ENCODE results near the gene VPS26C. TPM values are rescaled to one million over a fixed set of nuclear protein-coding genes. Genes with fewer than 3 reads are reported as not detected.
"Not testable (repeated sequence)": the region's sequence is repeated elsewhere in the genome, so short reads cannot be mapped to it uniquely, and the experiment has no call there.

VPS26C gene
- total and polyA plus RNA-seq, 4 donors: 32.4 to 61.6 (median 42.2) TPM

- no peak for ATAC-seq (ENCODE audit: low FRiP score)
These were observed 36.4 kb downstream of the VPS26C start for GRCh38 chr21:37230632-37231248.

GRCh38 chr21:37228003-37228400, 39.1 kb downstream of the VPS26C start:
- H3K9me3 ChIP-seq (ENCODE audit: control insufficient read depth, low read length): no peaks in the 10 kb centered on the region

More at GRCh38 chr21:37230632-37231248, 36.4 kb downstream of the VPS26C start:
- DNase-seq: peak in 1 of 2 donors; percentile 53
- intact Hi-C loops (cut with DNase I): no loop called here
- Histone ChIP-seq H3K4me1 (ENCODE audit: control insufficient read depth in 1 of 2, insufficient read depth in 2 of 2, low read length in 2 of 2) (no peaks in the 10 kb centered on the region), H3K4me3 (ENCODE audit: low read length in 2 of 2) (no peak overlapping the region), H3K36me3 (ENCODE audit: control insufficient read depth in 1 of 2, insufficient read depth in 2 of 2, low read length in 1 of 2) (peaks cover 3 to 21% of the 10 kb centered on the region in 2 donors), H3K27ac (ENCODE audit: low read depth in 1 of 2, low read length in 2 of 2) (no peak overlapping the region), H3K27me3 (ENCODE audit: control insufficient read depth in 1 of 2, insufficient read depth in 2 of 2, low read length in 1 of 2) (no peaks in the 10 kb centered on the region), H3K9me3 (ENCODE audit: control insufficient read depth, low read length) (no peaks in the 10 kb centered on the region)
- 91% methylated on average over 23 of the region's 23 CpGs for WGBS, 2 donors

GRCh38 chr21:37227071-37228002, 39.8 kb downstream of the VPS26C start:
- H3K4me3 ChIP-seq (ENCODE audit: low read length in 2 of 2): no peak overlapping the region
- no peaks in the 10 kb centered on the region for H3K4me1 ChIP-seq (ENCODE audit: control insufficient read depth in 1 of 2, insufficient read depth in 2 of 2, low read length in 2 of 2)
- 93 to 94% methylated on average over 36 to 38 of the region's 38 CpGs for WGBS, 2 donors
- peaks cover 3 to 19% of the 10 kb centered on the region in 2 donors for H3K36me3 ChIP-seq (ENCODE audit: control insufficient read depth in 1 of 2, insufficient read depth in 2 of 2, low read length in 1 of 2)
- H3K27ac ChIP-seq (ENCODE audit: low read depth in 1 of 2, low read length in 2 of 2): no peak overlapping the region
- DNase-seq (no peak), ATAC-seq (ENCODE audit: low FRiP score) (peak; percentile 48)
- intact Hi-C loops (cut with DNase I): no loop called here
- no peaks in the 10 kb centered on the region for H3K27me3 ChIP-seq (ENCODE audit: control insufficient read depth in 1 of 2, insufficient read depth in 2 of 2, low read length in 1 of 2)
- no peaks in the 10 kb centered on the region for H3K9me3 ChIP-seq (ENCODE audit: control insufficient read depth, low read length)

More at GRCh38 chr21:37228003-37228400, 39.1 kb downstream of the VPS26C start:
- Histone ChIP-seq H3K4me1 (ENCODE audit: control insufficient read depth in 1 of 2, insufficient read depth in 2 of 2, low read length in 2 of 2) (no peaks in the 10 kb centered on the region), H3K27me3 (ENCODE audit: control insufficient read depth in 1 of 2, insufficient read depth in 2 of 2, low read length in 1 of 2) (no peaks in the 10 kb centered on the region), H3K27ac (ENCODE audit: low read depth in 1 of 2, low read length in 2 of 2) (no peak overlapping the region), H3K4me3 (ENCODE audit: low read length in 2 of 2) (no peak overlapping the region), H3K36me3 (ENCODE audit: control insufficient read depth in 1 of 2, insufficient read depth in 2 of 2, low read length in 1 of 2) (peaks cover 3 to 21% of the 10 kb centered on the region in 2 donors)
- ATAC-seq (ENCODE audit: low FRiP score) (no peak), DNase-seq (no peak)
- intact Hi-C loops (cut with DNase I): no loop called here
- 96 to 98% methylated on average over 16 of the region's 16 CpGs for WGBS, 2 donors

GRCh38 chr21:37226041-37226920, 40.9 kb downstream of the VPS26C start:
- no peaks in the 10 kb centered on the region for H3K9me3 ChIP-seq (ENCODE audit: control insufficient read depth, low read length)
- H3K36me3 ChIP-seq (ENCODE audit: control insufficient read depth in 1 of 2, insufficient read depth in 2 of 2, low read length in 1 of 2): peaks cover 3 to 16% of the 10 kb centered on the region in 2 donors
- H3K4me3 ChIP-seq (ENCODE audit: low read length in 2 of 2): no peak overlapping the region
- intact Hi-C loops (cut with DNase I): no loop called here
- H3K27ac ChIP-seq (ENCODE audit: low read depth in 1 of 2, low read length in 2 of 2): no peak overlapping the region
- H3K4me1 ChIP-seq (ENCODE audit: control insufficient read depth in 1 of 2, insufficient read depth in 2 of 2, low read length in 2 of 2): no peaks in the 10 kb centered on the region
- DNase-seq (no peak), ATAC-seq (ENCODE audit: low FRiP score) (no peak)
- no peaks in the 10 kb centered on the region for H3K27me3 ChIP-seq (ENCODE audit: control insufficient read depth in 1 of 2, insufficient read depth in 2 of 2, low read length in 1 of 2)
- WGBS, 2 donors: 94 to 96% methylated on average over 18 of the region's 18 CpGs

GRCh38 chr21:37224861-37225839, 42.0 kb downstream of the VPS26C start:
- DNase-seq: no peak
- no peaks in the 10 kb centered on the region for H3K4me1 ChIP-seq (ENCODE audit: control insufficient read depth in 1 of 2, insufficient read depth in 2 of 2, low read length in 2 of 2)
- H3K27ac ChIP-seq (ENCODE audit: low read depth in 1 of 2, low read length in 2 of 2): no peak overlapping the region
- peaks cover 3 to 12% of the 10 kb centered on the region in 2 donors for H3K36me3 ChIP-seq (ENCODE audit: control insufficient read depth in 1 of 2, insufficient read depth in 2 of 2, low read length in 1 of 2)
- H3K27me3 ChIP-seq (ENCODE audit: control insufficient read depth in 1 of 2, insufficient read depth in 2 of 2, low read length in 1 of 2): no peaks in the 10 kb centered on the region
- no peak overlapping the region for H3K4me3 ChIP-seq (ENCODE audit: low read length in 2 of 2)
- WGBS, 2 donors: 93 to 94% methylated on average over 21 of the region's 21 CpGs
- ATAC-seq (ENCODE audit: low FRiP score): no peak
- H3K9me3 ChIP-seq (ENCODE audit: control insufficient read depth, low read length): no peaks in the 10 kb centered on the region
- intact Hi-C loops (cut with DNase I): loop anchor here in 1 of 2 donors (5.0 kb wide), 1 partner anchor 142 kb away; the partner anchor contains the start of gene DYRK1A

- Histone ChIP-seq H3K36me3 (ENCODE audit: control insufficient read depth in 1 of 2, insufficient read depth in 2 of 2, low read length in 1 of 2) (peaks cover 3 to 12% of the 10 kb centered on the region in 2 donors), H3K4me1 (ENCODE audit: control insufficient read depth in 1 of 2, insufficient read depth in 2 of 2, low read length in 2 of 2) (no peaks in the 10 kb centered on the region), H3K9me3 (ENCODE audit: control insufficient read depth, low read length) (no peaks in the 10 kb centered on the region), H3K27ac (ENCODE audit: low read depth in 1 of 2, low read length in 2 of 2) (no peak overlapping the region), H3K27me3 (ENCODE audit: control insufficient read depth in 1 of 2, insufficient read depth in 2 of 2, low read length in 1 of 2) (no peaks in the 10 kb centered on the region), H3K4me3 (ENCODE audit: low read length in 2 of 2) (no peak overlapping the region)
- 90 to 97% methylated on average over 2 of the region's 2 CpGs for WGBS, 2 donors
- ATAC-seq (ENCODE audit: low FRiP score): no peak
- intact Hi-C loops (cut with DNase I): loop anchor here in 1 of 2 donors (5.0 kb wide), 1 partner anchor 143 kb away; the partner anchor contains the start of gene DYRK1A
- DNase-seq: no peak
These were observed 43.3 kb downstream of the VPS26C start for GRCh38 chr21:37223804-37224345.

GRCh38 chr21:37222248-37222647, 44.9 kb downstream of the VPS26C start:
- not testable (repeated sequence) for DNase-seq; H3K9me3 ChIP-seq (ENCODE audit: control insufficient read depth, low read length); H3K4me3 ChIP-seq (ENCODE audit: low read length in 2 of 2); H3K27me3 ChIP-seq (ENCODE audit: control insufficient read depth in 1 of 2, insufficient read depth in 2 of 2, low read length in 1 of 2); H3K4me1 ChIP-seq (ENCODE audit: control insufficient read depth in 1 of 2, insufficient read depth in 2 of 2, low read length in 2 of 2); H3K27ac ChIP-seq (ENCODE audit: low read depth in 1 of 2, low read length in 2 of 2); H3K36me3 ChIP-seq (ENCODE audit: control insufficient read depth in 1 of 2, insufficient read depth in 2 of 2, low read length in 1 of 2); ATAC-seq (ENCODE audit: low FRiP score)
- WGBS, 2 donors: 86 to 90% methylated on average over 2 to 3 of the region's 3 CpGs
- intact Hi-C loops (cut with DNase I): loop anchor here in 1 of 2 donors (5.0 kb wide), 1 partner anchor 145 kb away; the partner anchor contains the start of gene DYRK1A
